ENCODE data around the gene FBXW2.

Gene FBXW2

DNA sequence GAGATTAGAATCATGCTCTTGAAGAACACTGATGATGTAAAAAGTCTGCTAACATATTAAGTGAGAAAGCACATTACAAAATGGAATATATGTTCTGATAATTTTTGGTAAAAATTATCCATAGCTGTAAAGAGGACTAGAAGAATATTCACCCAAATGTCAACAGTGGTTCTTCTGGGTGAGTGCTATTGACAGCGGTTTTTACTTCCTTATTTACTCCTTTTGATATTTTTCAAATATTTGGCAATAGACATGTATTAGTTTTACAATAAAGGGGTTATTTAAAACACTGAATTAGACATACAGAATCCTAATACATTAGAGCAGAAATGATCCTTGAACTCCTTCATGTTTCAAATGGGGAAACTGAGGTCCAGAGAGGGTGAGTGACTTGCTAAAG, 52.0 kb downstream of the FBXW2 start:
- no peak for DNase-seq

GRCh38 chr9:120740132-120740531, 53.1 kb downstream of the FBXW2 start:
- DNase-seq, result no peak

- no peak for DNase-seq
These were observed 55.6 kb downstream of the FBXW2 start for GRCh38 chr9:120737416-120738165.

DNA sequence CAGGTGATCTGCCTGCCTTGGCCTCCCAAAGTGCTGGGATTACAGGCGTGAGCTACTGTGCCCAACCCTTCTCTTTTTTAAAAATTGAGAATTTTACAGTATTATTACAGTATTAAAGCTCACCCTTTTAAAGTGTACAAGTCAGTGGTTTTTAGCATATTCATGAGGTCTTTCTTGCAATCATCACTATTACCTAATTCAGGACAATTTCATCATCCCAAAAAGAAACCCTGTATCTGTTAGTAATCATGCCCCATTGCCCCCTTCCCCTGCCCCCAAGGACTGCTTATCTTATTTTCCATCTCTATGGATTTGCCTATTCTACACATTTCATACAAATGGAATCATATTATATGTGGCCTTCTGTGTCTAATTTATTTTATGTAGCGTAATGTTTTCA, 56.3 kb downstream of the FBXW2 start:
- no peak for DNase-seq

DNA sequence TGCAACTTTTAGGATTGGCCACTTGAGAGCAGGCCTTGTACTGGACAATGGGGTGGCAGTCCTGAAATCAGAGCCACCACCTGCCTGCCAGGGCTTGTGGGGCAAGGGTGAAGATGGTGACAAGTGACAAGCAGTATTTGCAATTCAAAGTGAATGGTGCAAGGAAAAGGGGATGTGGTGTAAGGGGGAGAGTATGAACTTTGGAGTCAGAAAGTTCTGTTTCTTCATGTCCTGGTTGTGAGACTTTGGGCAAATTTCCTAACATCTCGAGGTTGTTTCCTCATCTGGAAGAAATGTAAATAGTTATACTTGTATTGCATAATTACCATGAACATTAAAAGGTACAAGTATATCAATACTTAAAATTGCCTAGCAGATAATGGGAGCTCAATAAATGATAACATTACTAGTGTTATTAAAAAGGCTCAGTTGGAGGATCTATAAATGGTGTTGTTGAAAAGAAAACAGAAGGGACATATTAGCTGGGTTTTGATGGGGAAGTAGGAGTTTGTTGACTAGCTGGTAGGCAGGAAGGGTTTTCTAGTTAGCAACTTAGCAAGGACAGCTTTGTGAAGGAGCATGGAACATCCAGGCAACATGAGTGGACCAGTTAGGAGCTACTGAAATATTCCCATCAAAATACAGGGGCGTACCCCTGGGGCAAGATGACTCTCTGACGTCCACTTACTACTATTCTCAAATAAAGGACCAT, 57.6 kb downstream of the FBXW2 start:
- DNase-seq, result no peak

DNA sequence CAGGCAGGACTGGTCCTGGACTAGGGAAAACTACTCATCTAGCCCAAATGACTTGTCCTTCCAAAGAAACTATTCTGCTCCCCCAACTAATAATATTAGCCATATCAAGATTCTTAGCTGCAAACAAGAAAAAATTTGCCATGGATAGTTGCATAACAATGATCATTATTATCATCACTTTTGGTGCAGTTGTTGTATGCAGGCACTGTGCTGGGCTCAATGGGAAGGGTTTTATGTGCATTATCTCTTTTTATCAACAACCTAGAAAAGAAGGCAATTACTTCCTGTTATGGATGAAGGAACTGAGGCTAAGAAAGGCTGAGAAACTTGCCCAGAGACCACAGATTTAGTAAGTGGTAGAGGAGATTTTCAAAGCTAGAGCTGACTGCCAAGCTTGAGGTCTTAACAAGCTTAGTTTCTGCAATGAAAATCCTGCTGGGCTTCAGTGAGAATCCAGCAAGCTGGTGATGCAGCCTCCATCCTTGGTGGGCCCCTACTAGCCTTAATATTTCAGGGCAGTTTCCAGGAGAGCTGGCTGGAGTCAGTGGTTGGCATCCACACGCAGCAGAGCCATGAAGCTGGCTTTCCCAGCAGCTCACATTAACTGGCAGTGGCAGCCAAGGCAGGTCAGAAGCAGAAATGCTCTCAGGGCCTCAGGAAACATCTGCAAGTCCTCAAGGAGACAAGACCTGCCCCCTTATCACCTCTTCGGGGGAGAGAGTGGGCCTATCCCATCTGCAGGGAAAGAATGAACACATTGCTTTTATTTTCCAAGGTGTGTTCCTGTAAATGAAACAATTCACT, 58.4 kb downstream of the FBXW2 start:
- DNase-seq, result no peak

- no peak for DNase-seq
These were observed 60.0 kb downstream of the FBXW2 start for GRCh38 chr9:120733190-120733589.

- DNase-seq, result no peak
These were observed 62.3 kb downstream of the FBXW2 start for GRCh38 chr9:120730654-120731514.

DNA sequence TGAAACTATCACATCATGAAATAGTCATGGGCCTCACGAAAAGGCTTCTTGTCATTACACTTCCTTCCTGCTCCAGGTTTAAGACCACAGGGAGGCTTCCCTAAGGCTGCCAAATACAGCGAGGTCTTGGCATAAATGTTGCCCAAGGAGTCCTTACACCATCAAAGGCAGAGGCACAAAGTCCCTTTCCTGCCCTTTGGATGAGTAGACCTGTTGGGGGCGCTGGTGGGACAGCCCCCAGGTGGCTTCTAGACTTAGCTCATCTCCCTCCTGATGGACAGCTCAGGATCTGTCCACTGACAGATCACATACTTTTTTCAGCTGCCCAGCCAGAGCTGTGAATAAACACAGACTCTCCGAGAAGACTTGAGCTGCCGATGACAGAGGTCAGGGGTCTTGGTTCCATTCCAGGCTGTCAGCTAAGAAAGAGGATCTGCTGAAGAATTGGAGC, 63.4 kb downstream of the FBXW2 start:
- DNase-seq, result peak; percentile 7

- no peak for DNase-seq
These were observed 66.7 kb downstream of the FBXW2 start for GRCh38 chr9:120726484-120726883.

GRCh38 chr9:120725907-120726306, 67.3 kb downstream of the FBXW2 start:
- no peak for DNase-seq

GRCh38 chr9:120724757-120725400, 68.3 kb downstream of the FBXW2 start:
- DNase-seq, result no peak

DNA sequence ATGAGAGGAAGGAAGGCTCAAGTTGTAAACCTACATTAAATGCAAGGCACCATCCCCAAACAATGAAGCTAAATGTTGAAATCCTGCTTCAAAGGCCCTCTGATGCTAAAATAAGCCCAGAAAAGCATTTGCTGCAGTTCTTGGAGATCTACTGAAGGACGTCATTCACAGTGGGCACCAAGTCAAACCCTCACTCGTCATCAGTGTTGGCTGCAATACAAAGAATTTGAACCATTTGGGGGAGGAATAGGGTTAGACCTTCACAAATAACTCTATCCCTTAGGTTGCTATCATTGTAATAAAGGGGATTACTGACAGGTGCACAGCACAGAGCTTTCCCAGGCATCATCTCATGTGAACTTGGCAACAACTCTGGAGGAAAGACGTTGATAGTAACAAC, 69.7 kb downstream of the FBXW2 start:
- DNase-seq, result no peak

- no peak for DNase-seq
These were observed 72.8 kb downstream of the FBXW2 start for GRCh38 chr9:120720404-120720803.

DNA sequence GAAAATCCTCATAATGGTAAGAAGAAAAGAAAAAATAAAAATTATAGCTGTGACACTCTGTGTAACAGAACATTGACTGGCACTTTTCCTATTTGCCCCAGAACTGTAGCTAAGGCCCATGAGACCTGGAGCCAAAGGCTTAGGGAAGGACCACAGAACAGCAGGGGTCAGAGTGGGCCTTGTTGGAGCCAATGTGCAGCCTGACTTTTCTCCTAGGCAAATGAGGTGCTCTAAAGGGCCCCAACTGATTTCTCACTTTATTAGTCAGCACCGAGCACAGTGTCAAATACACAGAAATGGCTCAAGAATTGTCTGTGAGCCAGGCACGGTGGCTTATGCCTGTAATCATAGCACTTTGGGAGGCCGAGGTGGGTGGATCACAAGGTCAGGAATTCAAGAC, 74.9 kb downstream of the FBXW2 start:
- no peak for DNase-seq

GRCh38 chr9:120717176-120717575, 76.0 kb downstream of the FBXW2 start:
- no peak for DNase-seq

DNA sequence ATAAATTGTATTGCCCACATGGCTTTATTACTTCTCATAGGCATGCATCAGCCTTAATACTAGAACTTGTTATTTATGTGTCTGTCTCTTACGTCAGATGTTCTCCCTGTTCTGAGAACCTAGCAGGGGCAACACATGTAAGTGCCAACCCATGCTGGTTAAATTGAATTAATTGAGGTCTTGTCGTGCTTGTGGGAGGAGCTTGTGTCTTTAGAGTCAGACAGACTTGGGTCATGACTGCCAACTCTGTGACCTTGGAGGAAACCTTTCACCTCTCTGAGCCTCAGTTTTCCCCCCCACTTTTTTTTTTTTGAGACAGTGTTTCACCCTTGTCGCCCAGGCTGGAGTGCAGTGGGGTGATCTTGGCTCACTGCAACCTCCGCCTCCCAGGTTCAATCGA, 76.7 kb downstream of the FBXW2 start:
- DNase-seq, result no peak

DNA sequence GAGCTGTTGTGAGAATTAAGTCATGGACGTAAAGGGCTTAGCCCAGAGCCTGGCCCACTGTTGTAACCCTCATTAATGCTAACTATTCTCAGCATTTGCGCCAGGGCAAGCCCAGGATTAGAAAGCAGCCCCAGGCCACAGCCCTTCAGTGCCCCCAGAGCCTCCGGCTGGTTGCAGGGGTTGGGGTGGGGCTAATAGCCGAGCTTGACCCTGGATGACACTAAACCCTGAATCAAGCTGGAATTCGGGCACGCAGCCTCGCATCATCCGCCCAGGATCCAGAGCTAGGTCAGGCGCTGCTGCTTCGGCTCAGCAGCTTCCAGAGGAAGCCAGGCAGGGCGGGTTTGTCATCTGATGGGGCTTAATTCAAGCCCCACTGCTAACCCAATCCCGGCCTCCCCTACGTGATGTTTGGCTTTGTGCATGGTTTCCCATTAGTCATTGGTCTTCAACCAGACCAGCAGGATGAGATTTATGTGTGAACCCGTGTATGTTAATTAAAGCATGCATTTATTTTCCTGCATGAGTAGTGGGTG, 77.8 kb downstream of the FBXW2 start:
- DNase-seq, result no peak

GRCh38 chr9:120714846-120715388, 78.3 kb downstream of the FBXW2 start:
- DNase-seq, result no peak

GRCh38 chr9:120714088-120714845, 78.9 kb downstream of the FBXW2 start, which contains the start of gene MEGF9:
Gene MEGF9 (minus strand): TSS chr9:120714470. CDS start chr9:120714358, 112 bp downstream.
- peak; percentile 99 for DNase-seq
